ENCODE results near the gene ACAP3.

The ACAP3 gene

GRCh38 chr1:1285102-1285571 lies 22.6 kb downstream of the ACAP3 start:
- H2AFZ ChIP-seq (ENCODE audit: low read length), result no peak overlapping the region
- H3K4me1 ChIP-seq (ENCODE audit: insufficient read depth, low read length, poor library complexity, severe bottlenecking), result no peaks in the 10 kb centered on the region
- no peak for TF ChIP-seq EZH2phosphoT487 (IDR thresholded peaks at IDR 0.05; ENCODE audit: borderline replicate concordance)
- no peak for TF ChIP-seq CTCF (conservative IDR thresholded peaks at IDR 0.05; ENCODE audit: low read length)
- H3K9me2 ChIP-seq (replicated peaks; ENCODE audit: low read depth, low read length), result no peaks in the 10 kb centered on the region
- H3K79me2 ChIP-seq (ENCODE audit: insufficient read depth, low read length), result no peaks in the 10 kb centered on the region
- no peaks in the 10 kb centered on the region for H3F3A ChIP-seq (ENCODE audit: low read depth)
- H3K9ac ChIP-seq (ENCODE audit: low read depth, low read length, poor library complexity, severe bottlenecking), result no peak overlapping the region
- H3K27me3 ChIP-seq (ENCODE audit: insufficient read depth, low read length, poor library complexity, severe bottlenecking), result no peaks in the 10 kb centered on the region
- H3K4me3 ChIP-seq (ENCODE audit: low read length, poor library complexity, severe bottlenecking), result no peak overlapping the region
- no peaks in the 10 kb centered on the region for H3K36me3 ChIP-seq (ENCODE audit: insufficient read depth, low read length)
- H3K9me3 ChIP-seq (ENCODE audit: insufficient read depth, low read depth, low read length), result no peaks in the 10 kb centered on the region
- no peak overlapping the region for H3K4me2 ChIP-seq (ENCODE audit: low read depth, low read length, poor library complexity, severe bottlenecking)
- H4K20me1 ChIP-seq (ENCODE audit: insufficient read depth, low read length, poor library complexity, severe bottlenecking), result no peaks in the 10 kb centered on the region

GRCh38 chr1:1284221-1285101 lies 23.3 kb downstream of the ACAP3 start:
- H2AFZ ChIP-seq (ENCODE audit: low read length), result no peak overlapping the region
- H3K4me3 ChIP-seq (ENCODE audit: low read length, poor library complexity, severe bottlenecking), result no peak overlapping the region
- H3K36me3 ChIP-seq (ENCODE audit: insufficient read depth, low read length), result no peaks in the 10 kb centered on the region
- H3K9me2 ChIP-seq (replicated peaks; ENCODE audit: low read depth, low read length), result no peaks in the 10 kb centered on the region
- no peak overlapping the region for H3K9ac ChIP-seq (ENCODE audit: low read depth, low read length, poor library complexity, severe bottlenecking)
- H3K9me3 ChIP-seq (ENCODE audit: insufficient read depth, low read depth, low read length), result no peaks in the 10 kb centered on the region
- TF ChIP-seq CTCF (conservative IDR thresholded peaks at IDR 0.05; ENCODE audit: low read length) (no peak), EZH2phosphoT487 (IDR thresholded peaks at IDR 0.05; ENCODE audit: borderline replicate concordance) (no peak)
- no peaks in the 10 kb centered on the region for H3K4me1 ChIP-seq (ENCODE audit: insufficient read depth, low read length, poor library complexity, severe bottlenecking)
- H3F3A ChIP-seq (ENCODE audit: low read depth), result no peaks in the 10 kb centered on the region
- H3K4me2 ChIP-seq (ENCODE audit: low read depth, low read length, poor library complexity, severe bottlenecking), result no peak overlapping the region
- H3K79me2 ChIP-seq (ENCODE audit: insufficient read depth, low read length), result no peaks in the 10 kb centered on the region
- no peaks in the 10 kb centered on the region for H4K20me1 ChIP-seq (ENCODE audit: insufficient read depth, low read length, poor library complexity, severe bottlenecking)
- no peaks in the 10 kb centered on the region for H3K27me3 ChIP-seq (ENCODE audit: insufficient read depth, low read length, poor library complexity, severe bottlenecking)

GRCh38 chr1:1283821-1284220 lies 23.9 kb downstream of the ACAP3 start:
- TF ChIP-seq EZH2phosphoT487 (IDR thresholded peaks at IDR 0.05; ENCODE audit: borderline replicate concordance), result no peak
- no peak for TF ChIP-seq CTCF (conservative IDR thresholded peaks at IDR 0.05; ENCODE audit: low read length)
- Histone ChIP-seq H3K79me2 (ENCODE audit: insufficient read depth, low read length) (no peaks in the 10 kb centered on the region), H2AFZ (ENCODE audit: low read length) (no peak overlapping the region), H3K9me3 (ENCODE audit: insufficient read depth, low read depth, low read length) (no peaks in the 10 kb centered on the region), H3K4me2 (ENCODE audit: low read depth, low read length, poor library complexity, severe bottlenecking) (no peak overlapping the region), H3K4me3 (ENCODE audit: low read length, poor library complexity, severe bottlenecking) (no peak overlapping the region), H3K9me2 (replicated peaks; ENCODE audit: low read depth, low read length) (no peaks in the 10 kb centered on the region), H3K4me1 (ENCODE audit: insufficient read depth, low read length, poor library complexity, severe bottlenecking) (no peaks in the 10 kb centered on the region), H3K27me3 (ENCODE audit: insufficient read depth, low read length, poor library complexity, severe bottlenecking) (no peaks in the 10 kb centered on the region), H3F3A (ENCODE audit: low read depth) (no peaks in the 10 kb centered on the region), H3K9ac (ENCODE audit: low read depth, low read length, poor library complexity, severe bottlenecking) (no peak overlapping the region), H3K36me3 (ENCODE audit: insufficient read depth, low read length) (no peaks in the 10 kb centered on the region), H4K20me1 (ENCODE audit: insufficient read depth, low read length, poor library complexity, severe bottlenecking) (no peaks in the 10 kb centered on the region)

Measured in Loucy (cell line).